Neural progenitor cell (in vitro differentiated cells): Measurements from ENCODE around the gene KRTAP2-3.

Experiments
- EZH2 ChIP-seq: fragments of 200-600 bp; sonication (generic); IDR thresholded peaks from 2 replicates; pipeline ENCODE4 v1.6.1; 2017; ENCODE audit warnings: antibody characterized with exemption, mild to moderate bottlenecking, moderate library complexity
- TF ChIP-seq, protein P1 (sequence below): fragments of 200-600 bp; sonication (generic); IDR thresholded peaks from 2 replicates; pipeline ENCODE4 v1.5.1; 2017; ENCODE audit warnings: antibody characterized with exemption, mild to moderate bottlenecking

DNA sequence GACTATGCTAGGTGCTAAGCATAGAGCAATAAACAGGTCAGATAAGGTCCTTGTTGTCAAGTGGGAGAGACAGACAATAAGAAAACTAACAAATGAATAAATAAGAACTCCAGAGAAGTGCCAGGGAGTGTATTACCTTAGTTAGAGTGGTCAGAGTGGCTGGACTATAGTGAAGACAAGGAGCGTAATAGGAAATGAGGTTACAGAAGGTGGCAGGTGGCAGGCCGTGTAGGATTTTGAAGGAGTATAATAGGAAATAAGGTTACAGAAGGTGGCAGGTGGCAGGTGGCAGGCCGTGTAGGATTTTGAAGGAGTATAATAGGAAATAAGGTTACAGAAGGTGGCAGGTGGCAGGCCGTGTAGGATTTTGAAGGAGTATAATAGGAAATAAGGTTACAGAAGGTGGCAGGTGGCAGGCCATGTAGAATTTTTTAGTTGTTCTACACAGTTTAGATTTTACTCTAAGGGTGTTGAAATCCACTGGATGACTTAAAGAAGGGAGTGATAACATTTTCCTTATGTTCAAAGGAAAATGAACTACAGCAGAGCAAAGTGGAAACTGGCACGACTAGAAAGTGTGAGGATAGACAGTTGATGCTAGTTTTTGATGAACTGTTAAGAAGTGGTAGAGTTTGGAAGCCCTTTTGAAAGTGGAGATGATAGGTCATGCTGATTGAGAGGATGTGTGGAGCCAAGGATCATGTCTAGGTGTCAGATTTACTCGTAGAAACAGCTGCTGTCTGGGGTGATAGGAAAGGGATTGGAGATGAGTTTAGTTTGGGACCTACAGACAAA lies 47.4 kb downstream of the KRTAP2-3 start:
- TF ChIP-seq, protein P1, sequence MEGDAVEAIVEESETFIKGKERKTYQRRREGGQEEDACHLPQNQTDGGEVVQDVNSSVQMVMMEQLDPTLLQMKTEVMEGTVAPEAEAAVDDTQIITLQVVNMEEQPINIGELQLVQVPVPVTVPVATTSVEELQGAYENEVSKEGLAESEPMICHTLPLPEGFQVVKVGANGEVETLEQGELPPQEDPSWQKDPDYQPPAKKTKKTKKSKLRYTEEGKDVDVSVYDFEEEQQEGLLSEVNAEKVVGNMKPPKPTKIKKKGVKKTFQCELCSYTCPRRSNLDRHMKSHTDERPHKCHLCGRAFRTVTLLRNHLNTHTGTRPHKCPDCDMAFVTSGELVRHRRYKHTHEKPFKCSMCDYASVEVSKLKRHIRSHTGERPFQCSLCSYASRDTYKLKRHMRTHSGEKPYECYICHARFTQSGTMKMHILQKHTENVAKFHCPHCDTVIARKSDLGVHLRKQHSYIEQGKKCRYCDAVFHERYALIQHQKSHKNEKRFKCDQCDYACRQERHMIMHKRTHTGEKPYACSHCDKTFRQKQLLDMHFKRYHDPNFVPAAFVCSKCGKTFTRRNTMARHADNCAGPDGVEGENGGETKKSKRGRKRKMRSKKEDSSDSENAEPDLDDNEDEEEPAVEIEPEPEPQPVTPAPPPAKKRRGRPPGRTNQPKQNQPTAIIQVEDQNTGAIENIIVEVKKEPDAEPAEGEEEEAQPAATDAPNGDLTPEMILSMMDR, result no peak
- no peak for TF ChIP-seq EZH2
